ENCODE data around the gene NRXN3. TPM values are rescaled to one million over a fixed set of nuclear protein-coding genes. Genes with fewer than 3 reads are reported as not detected.

The NRXN3 gene
- total RNA-seq, 4 donors from 2014 or later = 4.1 to 11.9 (median 5.8) TPM

GRCh38 chr14:79554816-79555215, 1384.6 kb downstream of the NRXN3 start:
- no peak overlapping the region for H3K27ac ChIP-seq
- intact Hi-C loops (cut with DNase I; ENCODE audit: low total_unique reads) = no loop called here
- DNase-seq = no peak
- H3K4me3 ChIP-seq = no peak overlapping the region
- TF ChIP-seq POLR2AphosphoS5 (IDR thresholded peaks at IDR 0.05) (no peak), EP300 (IDR thresholded peaks at IDR 0.05; ENCODE audit: low read depth) (no peak), CTCF (IDR thresholded peaks at IDR 0.05) (no peak), POLR2A (IDR thresholded peaks at IDR 0.05) (no peak)
- no peaks in the 10 kb centered on the region for H3K9me3 ChIP-seq
- H3K36me3 ChIP-seq = no peaks in the 10 kb centered on the region
- 64 to 68% methylated on average over 2 to 3 of the region's 3 CpGs for WGBS, 2 donors (ENCODE audit: low coverage in 1 of 2)
- H3K4me1 ChIP-seq = no peaks in the 10 kb centered on the region
- H3K27me3 ChIP-seq = no peaks in the 10 kb centered on the region
- in situ Hi-C loops (cut with MboI; ENCODE audit: low pct_ligation_motif_present in 1 of 4, low pct_unique_long_range_greater_than_20kb in 1 of 4, low sequenced_read_pairs in 3 of 4) = no loop called here

- H3K27me3 ChIP-seq = no peaks in the 10 kb centered on the region
- TF ChIP-seq POLR2AphosphoS5 (IDR thresholded peaks at IDR 0.05) = no peak
- no peak for TF ChIP-seq EP300 (IDR thresholded peaks at IDR 0.05; ENCODE audit: low read depth)
- TF ChIP-seq POLR2A (IDR thresholded peaks at IDR 0.05) = no peak
- no peak for TF ChIP-seq CTCF (IDR thresholded peaks at IDR 0.05)
- H3K27ac ChIP-seq = no peak overlapping the region
- H3K4me1 ChIP-seq = no peaks in the 10 kb centered on the region
- H3K36me3 ChIP-seq = no peaks in the 10 kb centered on the region
- no peak for DNase-seq
- H3K9me3 ChIP-seq = no peaks in the 10 kb centered on the region
- intact Hi-C loops (cut with DNase I; ENCODE audit: low total_unique reads) = no loop called here
- in situ Hi-C loops (cut with MboI; ENCODE audit: low pct_ligation_motif_present in 1 of 4, low pct_unique_long_range_greater_than_20kb in 1 of 4, low sequenced_read_pairs in 3 of 4) = no loop called here
- WGBS, 2 donors (ENCODE audit: low coverage in 1 of 2) = 62 to 72% methylated on average over 4 of the region's 4 CpGs
- H3K4me3 ChIP-seq = no peak overlapping the region
These were observed 1385.3 kb downstream of the NRXN3 start for GRCh38 chr14:79555429-79555828.

GRCh38 chr14:79557309-79557708, 1387.1 kb downstream of the NRXN3 start:
- H3K9me3 ChIP-seq = no peaks in the 10 kb centered on the region
- no peak overlapping the region for H3K27ac ChIP-seq
- H3K4me1 ChIP-seq = no peaks in the 10 kb centered on the region
- TF ChIP-seq POLR2AphosphoS5 (IDR thresholded peaks at IDR 0.05) (no peak), POLR2A (IDR thresholded peaks at IDR 0.05) (no peak), EP300 (IDR thresholded peaks at IDR 0.05; ENCODE audit: low read depth) (no peak), CTCF (IDR thresholded peaks at IDR 0.05) (no peak)
- no peaks in the 10 kb centered on the region for H3K27me3 ChIP-seq
- no peak for DNase-seq
- intact Hi-C loops (cut with DNase I; ENCODE audit: low total_unique reads) = no loop called here
- H3K36me3 ChIP-seq = no peaks in the 10 kb centered on the region
- in situ Hi-C loops (cut with MboI; ENCODE audit: low pct_ligation_motif_present in 1 of 4, low pct_unique_long_range_greater_than_20kb in 1 of 4, low sequenced_read_pairs in 3 of 4) = no loop called here
- no peak overlapping the region for H3K4me3 ChIP-seq
- 38 to 49% methylated on average over 3 of the region's 3 CpGs for WGBS, 2 donors (ENCODE audit: low coverage in 1 of 2)

- Histone ChIP-seq H3K27ac (no peak overlapping the region), H3K27me3 (no peaks in the 10 kb centered on the region), H3K4me1 (no peaks in the 10 kb centered on the region), H3K4me3 (no peak overlapping the region), H3K36me3 (no peaks in the 10 kb centered on the region), H3K9me3 (no peaks in the 10 kb centered on the region)
- no peak for DNase-seq
- intact Hi-C loops (cut with DNase I; ENCODE audit: low total_unique reads) = no loop called here
- WGBS, 2 donors (ENCODE audit: low coverage in 1 of 2) = 73 to 83% methylated on average over 3 of the region's 3 CpGs
- TF ChIP-seq CTCF (IDR thresholded peaks at IDR 0.05) (no peak), POLR2A (IDR thresholded peaks at IDR 0.05) (no peak), POLR2AphosphoS5 (IDR thresholded peaks at IDR 0.05) (no peak), EP300 (IDR thresholded peaks at IDR 0.05; ENCODE audit: low read depth) (no peak)
- in situ Hi-C loops (cut with MboI; ENCODE audit: low pct_ligation_motif_present in 1 of 4, low pct_unique_long_range_greater_than_20kb in 1 of 4, low sequenced_read_pairs in 3 of 4) = no loop called here
These were observed 1392.0 kb downstream of the NRXN3 start for GRCh38 chr14:79562185-79562584.
